GM21529 (cell line): ENCODE data around the gene SLC50A1.

Experiments used
- ATAC-seq: cut with Tn5 transposase; IDR thresholded peaks from one replicate; pipeline ENCODE4 v1.9.1; 2021; ENCODE audit not compliant: unreplicated experiment

SLC50A1 gene

DNA sequence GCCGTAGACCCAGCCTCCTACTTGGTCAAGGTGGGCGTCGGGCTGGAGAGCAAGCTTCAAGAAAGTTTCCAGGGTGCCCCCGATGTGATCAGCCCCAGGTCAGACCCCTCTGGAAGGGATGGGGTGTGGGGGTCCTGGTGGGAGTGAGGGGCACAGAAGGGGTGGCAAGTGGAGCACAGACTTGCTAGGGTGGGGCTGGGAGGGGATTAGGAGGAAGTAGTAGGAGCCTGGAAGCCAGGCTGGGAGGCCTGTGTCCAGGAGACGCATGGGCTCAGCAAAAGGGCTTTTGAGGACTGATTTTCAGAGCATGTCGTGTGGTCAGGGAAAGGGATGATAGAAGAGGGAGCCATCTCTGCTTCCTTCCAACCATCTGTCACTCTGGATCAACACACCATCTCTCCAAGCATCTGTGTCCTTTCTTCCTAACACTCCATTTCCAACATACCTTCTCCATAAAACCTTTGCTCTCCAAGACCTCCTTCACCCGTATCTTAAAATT lies 46.4 kb downstream of the SLC50A1 start:
- ATAC-seq: no peak

- no peak for ATAC-seq
Observed at GRCh38 chr1:155183775-155184221, 48.1 kb downstream of the SLC50A1 start.

GRCh38 chr1:155184351-155184811 lies 48.7 kb downstream of the SLC50A1 start:
- ATAC-seq: no peak

DNA sequence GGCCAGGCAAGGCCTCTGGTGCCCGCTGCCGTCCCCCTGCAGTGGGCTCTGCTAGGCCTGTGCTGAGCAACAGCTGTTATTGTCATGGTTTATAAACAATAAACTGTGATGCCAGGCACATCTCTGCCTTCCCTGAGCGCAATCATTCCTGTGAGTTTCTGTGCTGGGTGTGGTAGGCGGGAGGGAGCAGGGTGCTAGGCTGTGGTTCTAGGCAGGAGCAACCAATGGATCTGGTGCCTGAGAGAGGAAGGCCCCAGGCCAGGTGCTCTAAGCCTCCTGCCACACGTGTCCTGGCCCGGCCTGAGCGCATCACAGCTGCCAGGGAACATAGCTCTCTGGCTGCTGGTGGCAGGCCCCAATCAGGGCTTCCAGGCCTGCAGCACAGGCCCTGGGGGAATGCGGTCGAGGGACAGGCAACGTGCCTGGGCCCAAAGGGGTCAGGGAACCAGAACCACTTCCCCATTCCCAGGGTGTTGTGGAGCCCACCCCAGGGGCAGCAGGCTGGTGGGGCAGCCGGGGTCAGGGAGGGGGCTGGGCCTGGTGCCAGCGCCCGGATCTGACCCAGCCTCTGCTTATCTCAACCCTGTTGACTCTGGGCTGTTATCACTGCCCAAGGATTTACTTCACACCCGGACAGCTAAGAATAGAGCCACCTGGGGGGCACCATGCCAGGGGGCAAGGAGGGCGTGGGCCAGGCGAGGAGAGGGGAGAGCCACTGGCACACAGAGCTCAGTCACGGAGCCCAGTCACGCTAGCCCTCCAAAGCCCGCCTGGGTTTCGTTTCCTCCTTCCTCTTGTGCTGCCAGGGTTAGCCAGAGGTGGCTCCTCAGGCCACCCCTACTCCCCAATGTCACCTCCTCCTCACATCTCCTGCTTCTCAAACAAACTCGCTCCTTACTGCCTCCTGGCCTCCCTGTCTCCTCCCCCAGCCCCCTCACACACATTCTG lies 49.5 kb downstream of the SLC50A1 start:
- peak; percentile 87 for ATAC-seq

GRCh38 chr1:155185783-155186066 lies 50.1 kb downstream of the SLC50A1 start:
- ATAC-seq: no peak

GRCh38 chr1:155186067-155186793 lies 50.6 kb downstream of the SLC50A1 start:
- ATAC-seq: no peak

- no peak for ATAC-seq
Observed at GRCh38 chr1:155186794-155187455, 51.3 kb downstream of the SLC50A1 start.

GRCh38 chr1:155187456-155187891 lies 51.8 kb downstream of the SLC50A1 start:
- no peak for ATAC-seq

DNA sequence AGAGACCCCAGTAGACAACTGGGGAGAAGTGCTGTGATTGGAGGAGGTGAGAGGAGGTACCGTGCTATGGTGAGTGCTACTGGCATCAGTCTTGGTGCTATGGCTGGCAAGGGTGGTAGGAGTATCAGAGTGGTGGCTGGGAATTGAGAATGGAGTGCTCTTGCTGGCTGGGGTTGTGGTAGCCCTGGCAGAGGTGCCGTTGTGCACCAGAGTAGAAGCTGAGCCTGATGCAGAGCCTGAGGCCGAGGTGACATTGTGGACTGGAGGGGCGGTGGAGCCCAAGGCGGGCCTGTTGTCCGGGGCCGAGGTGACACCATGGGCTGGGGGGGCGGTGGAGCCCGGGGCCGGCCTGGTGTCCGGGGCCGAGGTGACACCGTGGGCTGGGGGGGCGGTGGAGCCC lies 52.6 kb downstream of the SLC50A1 start:
- no peak for ATAC-seq
